ENCODE measurements around the gene ADH1A.
"Not testable (repeated sequence)": the region's sequence is repeated elsewhere in the genome, so short reads cannot be mapped to it uniquely, and the experiment has no call there.

ADH1A gene

GRCh38 chr4:99290848-99291786 lies at the start of gene ADH1A:
Gene ADH1A (minus strand): TSS chr4:99290985. CDS start chr4:99290914, 71 bp downstream.
- DNase-seq (ENCODE audit: low read depth in 2 of 2): no peak

- DNase-seq (ENCODE audit: low read depth in 2 of 2): no peak
Observed at GRCh38 chr4:99339172-99339571, 48.4 kb upstream of the ADH1A start.

DNA sequence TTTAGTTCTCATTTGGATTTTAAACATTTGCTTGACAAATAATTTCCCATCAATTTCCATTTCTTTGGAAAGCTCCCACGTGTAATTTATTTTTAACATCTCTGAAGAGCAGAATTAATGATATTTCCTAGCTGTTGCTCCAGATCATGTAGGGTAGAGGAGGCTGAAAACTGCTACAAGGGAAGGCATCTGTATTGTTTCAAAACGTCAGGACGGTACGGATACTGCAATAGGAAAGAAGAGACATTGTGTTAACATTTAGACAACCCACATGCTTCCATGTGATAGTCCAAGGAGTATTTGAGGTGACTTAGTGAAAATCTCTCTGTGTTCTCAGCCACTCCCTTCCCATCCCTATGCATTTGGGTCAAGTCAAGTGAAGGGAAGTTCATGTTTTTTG lies 45.8 kb upstream of the ADH1A start:
- DNase-seq (ENCODE audit: low read depth in 2 of 2): no peak

DNA sequence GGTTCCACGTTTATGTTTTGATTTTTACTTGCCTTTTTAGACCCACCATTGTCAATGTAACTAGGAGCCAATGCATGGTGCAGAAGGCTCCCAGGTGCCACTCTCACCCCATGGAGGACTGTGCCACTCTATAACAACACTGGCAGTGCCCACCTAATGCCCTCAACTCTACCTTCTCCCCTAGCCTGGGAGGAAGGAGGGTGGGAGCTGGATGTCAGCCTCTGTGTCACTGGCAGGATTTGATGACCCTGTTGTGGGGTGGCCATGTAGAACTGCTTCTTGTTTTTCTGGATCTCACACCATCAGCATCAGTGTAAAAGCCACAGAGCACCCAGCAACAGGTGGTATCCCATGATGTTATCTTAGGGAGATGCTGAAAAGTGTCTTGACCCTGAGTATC lies 44.1 kb upstream of the ADH1A start:
- DNase-seq (ENCODE audit: low read depth in 2 of 2): no peak

GRCh38 chr4:99330648-99331047 lies 39.9 kb upstream of the ADH1A start:
- no peak for DNase-seq (ENCODE audit: low read depth in 2 of 2)

DNA sequence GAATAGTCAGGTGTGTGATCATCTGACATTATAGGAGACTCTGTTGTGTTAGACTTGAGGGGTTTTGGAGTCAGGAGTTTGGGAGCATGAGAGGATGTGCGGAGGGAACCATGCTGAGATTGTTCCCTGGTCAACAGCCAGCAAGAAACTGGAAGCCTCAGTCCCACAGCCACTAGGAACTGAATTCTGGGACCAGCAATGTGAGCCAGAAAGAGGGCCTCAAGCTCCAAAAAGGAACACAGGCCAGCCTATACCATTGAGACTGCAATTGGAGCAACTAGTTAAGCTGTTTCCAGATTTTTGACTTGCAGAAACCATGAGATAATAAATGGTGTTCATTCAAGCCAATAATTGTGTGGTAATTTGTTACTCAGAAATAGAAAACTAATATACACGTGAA lies 39.1 kb upstream of the ADH1A start:
- DNase-seq (ENCODE audit: low read depth in 2 of 2): no peak

- no peak for DNase-seq (ENCODE audit: low read depth in 2 of 2)
Observed at GRCh38 chr4:99324979-99325378, 34.2 kb upstream of the ADH1A start.

DNA sequence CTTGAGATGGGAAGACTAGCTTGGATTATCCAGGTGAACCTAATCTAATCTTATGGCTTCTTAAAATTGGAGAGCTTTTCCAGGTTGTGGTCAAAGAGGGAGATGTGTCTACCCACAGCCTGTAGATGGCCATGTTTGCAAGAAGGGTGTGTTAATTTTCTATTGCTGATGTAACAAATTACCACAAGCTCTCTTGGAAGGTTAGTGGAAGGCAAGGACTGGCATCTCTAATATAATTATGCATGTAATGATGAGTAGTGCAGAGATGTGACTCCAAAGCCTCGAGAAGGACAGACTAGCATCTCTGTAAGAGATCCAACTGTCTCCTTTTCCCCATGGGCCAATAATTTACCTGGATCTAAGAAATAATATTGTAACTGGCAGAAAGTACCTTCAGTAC lies 33.6 kb upstream of the ADH1A start:
- no peak for DNase-seq (ENCODE audit: low read depth in 2 of 2)

GRCh38 chr4:99323756-99324155 lies 33.0 kb upstream of the ADH1A start:
- DNase-seq (ENCODE audit: low read depth in 2 of 2): no peak

GRCh38 chr4:99321241-99322191 lies 30.7 kb upstream of the ADH1A start, which contains the start of gene ADH1B:
Gene ADH1B (minus strand): TSS chr4:99321401. CDS start chr4:99321331, 70 bp downstream.
- DNase-seq (ENCODE audit: low read depth in 2 of 2): no peak

- not testable (repeated sequence) for DNase-seq (ENCODE audit: low read depth in 2 of 2)
Observed at GRCh38 chr4:99317811-99318210, 27.0 kb upstream of the ADH1A start.

DNA sequence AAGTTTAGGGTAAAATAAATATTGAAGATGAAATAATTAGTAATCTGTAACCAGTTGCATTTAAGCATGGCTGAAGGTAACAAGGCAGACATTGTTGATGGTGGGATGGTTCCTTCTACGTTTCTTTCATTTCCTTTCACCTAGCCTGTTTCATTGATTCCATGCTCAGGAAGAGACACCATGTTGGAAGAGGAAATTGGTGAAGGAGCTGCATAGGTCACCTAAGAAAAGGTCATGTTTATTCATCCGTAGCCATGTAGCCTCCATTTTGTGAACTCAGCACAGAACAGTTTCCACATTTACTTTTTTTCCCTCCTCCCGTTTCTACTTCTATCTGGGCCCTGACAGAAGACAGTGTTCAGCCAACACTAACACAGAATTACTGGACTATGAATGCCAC lies 26.6 kb upstream of the ADH1A start:
- DNase-seq (ENCODE audit: low read depth in 2 of 2): no peak

DNA sequence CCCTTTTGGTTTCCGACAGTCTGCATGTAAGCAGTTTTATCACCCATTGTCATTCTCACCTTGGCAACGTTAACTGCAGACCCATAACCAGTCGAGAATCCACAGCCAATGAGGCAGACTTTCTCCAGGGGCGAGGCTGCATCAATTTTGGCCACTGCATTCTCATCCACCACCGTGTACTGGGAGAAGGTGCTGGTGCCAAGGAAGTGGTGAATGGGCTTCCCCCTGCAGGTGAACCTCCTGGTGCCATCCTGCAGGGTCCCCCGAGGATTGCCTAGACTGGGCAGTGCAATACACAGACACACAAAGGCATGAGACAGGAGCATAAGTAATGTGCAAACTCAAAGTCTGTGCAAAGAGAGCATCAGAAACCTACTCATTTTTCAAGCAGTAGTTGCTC lies 25.1 kb upstream of the ADH1A start:
- DNase-seq (ENCODE audit: low read depth in 2 of 2): no peak

DNA sequence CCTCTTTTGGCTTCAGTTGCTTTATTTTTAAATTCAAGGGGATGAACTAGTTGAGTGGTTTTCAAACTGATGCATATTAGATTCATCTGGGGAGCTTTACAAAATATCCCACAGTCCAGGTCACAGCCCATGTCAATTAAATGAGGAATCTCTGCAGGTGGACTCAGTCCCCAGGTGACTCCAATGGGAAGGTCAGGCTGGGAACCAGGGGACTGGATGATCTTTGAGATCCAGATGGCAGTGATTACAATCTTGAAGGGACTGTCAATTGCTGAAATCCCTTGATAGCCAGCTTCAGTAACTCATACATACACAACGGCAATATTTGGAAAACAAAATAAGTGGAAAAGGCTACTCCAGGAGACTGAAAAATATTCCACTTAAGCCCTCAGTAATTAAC lies 23.4 kb upstream of the ADH1A start:
- DNase-seq (ENCODE audit: low read depth in 2 of 2): no peak

- DNase-seq (ENCODE audit: low read depth in 2 of 2): no peak
Observed at GRCh38 chr4:99310389-99310788, 19.6 kb upstream of the ADH1A start.

DNA sequence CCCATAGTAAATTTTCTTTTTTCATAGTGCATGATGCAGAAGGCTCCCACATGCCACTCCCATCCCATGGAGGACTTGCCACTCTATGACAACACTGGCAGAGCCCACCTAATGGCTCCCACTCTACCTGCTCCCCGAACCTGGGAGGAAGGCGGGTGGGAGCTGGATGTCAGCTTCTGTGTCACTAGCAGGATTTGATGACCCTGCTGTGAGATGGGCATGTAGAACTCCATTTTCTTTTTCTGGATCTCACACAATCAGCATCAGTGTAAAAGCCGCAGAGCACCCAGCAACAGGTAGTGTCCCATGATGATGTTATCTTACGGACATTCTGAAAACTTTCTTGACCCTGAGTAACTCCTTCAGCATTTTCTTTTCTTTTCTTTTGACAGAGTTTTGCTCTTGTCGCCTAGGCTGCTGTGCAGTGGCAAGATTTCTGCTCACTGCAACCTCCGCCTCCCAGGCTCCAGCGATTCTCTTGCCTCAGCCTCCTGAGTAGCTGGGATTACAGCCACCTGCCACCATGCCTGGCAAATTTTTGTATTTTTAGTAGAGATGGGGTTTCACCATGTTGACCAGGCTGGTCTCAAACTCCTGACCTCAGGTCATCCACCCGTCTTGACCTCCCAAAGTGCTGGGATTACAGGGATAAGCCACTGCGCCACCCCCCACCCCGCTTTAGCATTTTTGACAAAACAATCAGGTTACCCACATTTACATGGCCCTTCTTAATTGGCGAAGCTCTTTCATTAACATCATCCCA lies 15.0 kb upstream of the ADH1A start:
- no peak for DNase-seq (ENCODE audit: low read depth in 2 of 2)

GRCh38 chr4:99301376-99302164 lies 10.8 kb upstream of the ADH1A start:
- DNase-seq (ENCODE audit: low read depth in 2 of 2): no peak

DNA sequence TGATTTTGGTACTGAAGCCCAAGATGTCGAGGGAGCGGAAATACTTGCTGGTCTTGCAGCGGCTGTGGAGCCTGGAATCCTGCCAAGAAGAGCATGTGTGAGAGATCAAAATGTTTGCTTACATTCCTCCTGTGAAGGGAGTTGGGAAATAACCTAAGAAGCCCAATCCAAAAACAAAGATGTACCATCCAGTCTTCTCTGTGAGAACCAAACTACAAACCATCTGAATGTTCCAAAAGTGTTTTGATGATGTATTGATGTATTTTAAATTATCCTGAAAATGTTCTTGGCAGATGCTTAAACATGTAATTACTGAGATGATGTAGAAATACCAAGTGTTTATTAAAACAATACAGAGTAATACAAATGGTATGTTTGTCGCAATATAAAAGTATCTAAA lies 10.1 kb upstream of the ADH1A start:
- DNase-seq (ENCODE audit: low read depth in 2 of 2): no peak

DNA sequence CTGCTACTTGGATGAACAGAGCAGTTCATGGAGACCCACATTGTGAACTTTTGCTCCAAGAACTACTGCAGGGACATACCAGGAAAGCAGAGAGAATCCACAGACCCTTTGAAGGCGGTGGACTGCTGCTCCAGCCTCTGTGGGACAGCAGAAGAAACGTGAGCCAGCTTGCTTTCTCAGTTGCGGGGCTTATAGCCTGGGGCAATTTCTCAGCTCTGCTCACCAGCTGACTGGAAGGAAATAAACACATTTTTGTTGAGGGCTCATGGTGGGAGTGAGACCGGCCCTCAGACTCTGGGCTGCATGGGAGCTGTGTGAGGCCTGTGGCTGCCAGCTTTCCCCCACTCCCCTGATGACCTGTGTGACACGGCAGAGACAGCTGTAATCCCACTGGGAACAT lies 2.6 kb upstream of the ADH1A start:
- DNase-seq (ENCODE audit: low read depth in 2 of 2): no peak

DNA sequence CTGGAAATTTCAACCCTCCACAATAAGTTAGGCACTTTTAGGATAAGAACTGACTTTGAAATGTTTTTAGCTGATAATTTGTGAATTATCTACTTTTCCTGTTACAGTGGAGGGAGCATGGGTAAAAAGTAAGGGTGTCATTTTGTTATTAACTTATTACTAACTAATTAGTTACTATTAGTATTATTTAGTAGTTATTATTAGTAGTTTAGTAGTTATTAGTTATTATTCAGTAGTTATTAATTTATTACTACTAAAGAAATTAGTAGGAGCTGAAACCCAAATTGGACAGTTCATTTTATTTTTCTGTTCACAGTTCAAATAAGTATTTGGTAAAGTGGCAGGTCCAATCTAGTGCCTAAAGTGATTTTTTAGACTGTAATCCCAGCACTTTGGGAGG lies 5.4 kb downstream of the ADH1A start:
- no peak for DNase-seq (ENCODE audit: low read depth in 2 of 2)

- no peak for DNase-seq (ENCODE audit: low read depth in 2 of 2)
Observed at GRCh38 chr4:99282731-99283130, 8.1 kb downstream of the ADH1A start.
